Ascending aorta (tissue), 2 donors: ENCODE data around the gene ZBTB8A. TPM values are rescaled to one million over a fixed set of nuclear protein-coding genes. Genes with fewer than 3 reads are reported as not detected.
"Not testable (repeated sequence)": the region's sequence is repeated elsewhere in the genome, so short reads cannot be mapped to it uniquely, and the experiment has no call there.

Experiments used
- DNase-seq, 2 donors: peaks; one replicate each; pipeline ENCODE4 v3.0.0-alpha.2; 2019; ENCODE audit warnings: low spot score in 2 of 2
- H3K27ac ChIP-seq, 2 donors: fragments of 200-600 bp; sonication (generic); one replicate each; pipeline ENCODE4 v1.5.1; 2016 to 2017; ENCODE audit warnings: mild to moderate bottlenecking in 1 of 2
- H3K27me3 ChIP-seq: fragments of 200-600 bp; sonication (generic); one replicate; pipeline ENCODE4 v1.5.1; 2017
- H3K36me3 ChIP-seq, 2 donors: fragments of 200-600 bp; sonication (generic); one replicate each; pipeline ENCODE4 v1.5.1; 2016
- H3K4me1 ChIP-seq, 2 donors: fragments of 200-600 bp; sonication (generic); one replicate each; pipeline ENCODE4 v1.5.1; 2016 to 2017; ENCODE audit warnings: mild to moderate bottlenecking in 1 of 2
- H3K4me3 ChIP-seq, 2 donors: fragments of 200-600 bp; sonication (generic); one replicate each; pipeline ENCODE4 v1.5.1; 2016 to 2017; ENCODE audit warnings: mild to moderate bottlenecking in 1 of 2
- H3K9me3 ChIP-seq, 2 donors: fragments of 200-600 bp; sonication (generic); one replicate each; pipeline ENCODE4 v1.5.1; 2016
- CTCF ChIP-seq, 3 experiments: fragments of 200-600 bp in 2 of 3; fragments of 450-650 bp in 1 of 3; sonication (generic) in 2 of 3; IDR thresholded peaks; one replicate each; pipeline ENCODE4 v1.5.1; 2016 to 2019; ENCODE audit warnings: antibody characterized with exemption in 3 of 3, mild to moderate bottlenecking in 1 of 3, moderate library complexity in 1 of 3
- intact Hi-C: fragments of 100-400 bp; cut with DNase I; formaldehyde crosslinking; loops from one replicate; pipeline ENCODE4 v1.15.1; 2023
- total RNA-seq: library from RNA; depleted of rRNA; stranded (reverse); fragments of >200 nt; gene quantifications from one replicate; pipeline ENCODE4 v1.1.0, GENCODE V29; 2016

The ZBTB8A gene
- total RNA-seq, 1 donor from 2014 or later = 2.2 TPM

- Histone ChIP-seq H3K27me3 (no peaks in the 10 kb centered on the region), H3K4me3 (no peak overlapping the region), H3K4me1 (no peaks in the 10 kb centered on the region), H3K36me3 (peaks cover 15 to 16% of the 10 kb centered on the region in 2 donors), H3K27ac (no peak overlapping the region), H3K9me3 (no peaks in the 10 kb centered on the region)
- no peak for TF ChIP-seq CTCF (IDR thresholded peaks at IDR 0.05)
- no peak for DNase-seq
- intact Hi-C loops = no loop called here
These were observed 83.8 kb downstream of the ZBTB8A start for GRCh38 chr1:32622806-32623681.

DNA sequence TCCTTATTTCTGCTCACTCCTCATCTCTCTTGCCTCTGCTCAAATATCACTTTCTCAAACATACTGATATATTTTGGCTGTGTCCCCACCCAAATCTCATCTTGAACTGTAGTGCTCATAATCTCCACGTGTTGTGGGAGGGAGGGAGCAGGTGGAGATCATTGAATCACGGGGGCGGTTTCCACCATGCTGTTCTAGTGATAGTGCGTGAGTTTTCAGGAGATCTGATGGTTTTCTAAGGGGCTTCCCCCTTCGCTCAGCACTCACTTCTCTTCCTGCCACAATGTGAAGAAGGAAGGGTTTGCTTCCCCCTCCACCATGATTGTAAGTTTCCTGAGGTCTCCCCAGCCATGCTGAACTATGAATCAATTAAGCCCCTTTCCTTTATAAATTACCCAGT, 84.5 kb downstream of the ZBTB8A start:
- H3K9me3 ChIP-seq = no peaks in the 10 kb centered on the region
- no peaks in the 10 kb centered on the region for H3K4me1 ChIP-seq
- intact Hi-C loops = no loop called here
- H3K36me3 ChIP-seq = peaks cover 20 to 23% of the 10 kb centered on the region in 2 donors
- no peak overlapping the region for H3K4me3 ChIP-seq
- TF ChIP-seq CTCF (IDR thresholded peaks at IDR 0.05) = no peak
- DNase-seq = no peak
- no peak overlapping the region for H3K27ac ChIP-seq
- no peaks in the 10 kb centered on the region for H3K27me3 ChIP-seq

- DNase-seq = no peak
- intact Hi-C loops = no loop called here
- H3K9me3 ChIP-seq = no peaks in the 10 kb centered on the region
- no peak overlapping the region for H3K27ac ChIP-seq
- peaks cover 27 to 35% of the 10 kb centered on the region in 2 donors for H3K36me3 ChIP-seq
- H3K4me1 ChIP-seq = no peaks in the 10 kb centered on the region
- no peak for TF ChIP-seq CTCF (IDR thresholded peaks at IDR 0.05)
- no peak overlapping the region for H3K4me3 ChIP-seq
- no peaks in the 10 kb centered on the region for H3K27me3 ChIP-seq
These were observed 86.9 kb downstream of the ZBTB8A start for GRCh38 chr1:32626176-32626575.

- intact Hi-C loops = no loop called here
- Histone ChIP-seq H3K27ac (no peak overlapping the region), H3K36me3 (peaks cover 32 to 39% of the 10 kb centered on the region in 2 donors)
These were observed 88.5 kb downstream of the ZBTB8A start for GRCh38 chr1:32627596-32628162.

GRCh38 chr1:32630173-32630572, 90.9 kb downstream of the ZBTB8A start:
- H3K4me1 ChIP-seq, H3K27ac ChIP-seq, intact Hi-C loops, DNase-seq, H3K27me3 ChIP-seq, H3K4me3 ChIP-seq, H3K9me3 ChIP-seq: not testable (repeated sequence)
- peaks cover 33 to 53% of the 10 kb centered on the region in 2 donors for H3K36me3 ChIP-seq

More at GRCh38 chr1:32627596-32628162, 88.5 kb downstream of the ZBTB8A start:
- H3K4me3 ChIP-seq = no peak overlapping the region
- DNase-seq = no peak
- no peaks in the 10 kb centered on the region for H3K4me1 ChIP-seq
- no peak for TF ChIP-seq CTCF (IDR thresholded peaks at IDR 0.05)
- H3K27me3 ChIP-seq = no peaks in the 10 kb centered on the region
- H3K9me3 ChIP-seq = no peaks in the 10 kb centered on the region

GRCh38 chr1:32632829-32633228, 93.6 kb downstream of the ZBTB8A start:
- H3K27me3 ChIP-seq = no peaks in the 10 kb centered on the region
- no peak overlapping the region for H3K4me3 ChIP-seq
- no peaks in the 10 kb centered on the region for H3K9me3 ChIP-seq
- H3K4me1 ChIP-seq = no peaks in the 10 kb centered on the region
- peaks cover 26 to 43% of the 10 kb centered on the region in 2 donors for H3K36me3 ChIP-seq
- DNase-seq = no peak
- no peak for TF ChIP-seq CTCF (IDR thresholded peaks at IDR 0.05)
- intact Hi-C loops = no loop called here
- no peak overlapping the region for H3K27ac ChIP-seq
